ENCODE measurements around the gene SPRED3.

SPRED3 gene

GRCh38 chr19:38352611-38353010 is 35.9 kb upstream of the SPRED3 start:
- DNase-seq (ENCODE audit: extremely low spot score), result no peak
- CTCF ChIA-PET, result interaction anchor here (1.2 to 1.5 kb wide), 2 partner anchors 14 to 107 kb away, joined by 3 to 4 read pairs; no protein-coding TSS in a partner anchor
- no peak for TF ChIP-seq CTCF (IDR thresholded peaks at IDR 0.05; ENCODE audit: control extremely low read depth, extremely low read depth, low read depth, missing control alignments)
- POLR2A ChIA-PET, result no interaction called here

GRCh38 chr19:38355728-38356725 is 32.5 kb upstream of the SPRED3 start:
- DNase-seq (ENCODE audit: extremely low spot score), result no peak
- TF ChIP-seq CTCF (IDR thresholded peaks at IDR 0.05; ENCODE audit: control extremely low read depth, extremely low read depth, low read depth, missing control alignments), result no peak
- ChIA-PET CTCF (no interaction called here), POLR2A (no interaction called here)

GRCh38 chr19:38358071-38358470 is 30.4 kb upstream of the SPRED3 start:
- CTCF ChIA-PET, result interaction anchor here (0.9 to 1.3 kb wide), 4 partner anchors 11 to 114 kb away, joined by 3 to 4 read pairs (median 3); no protein-coding TSS in a partner anchor
- no peak for TF ChIP-seq CTCF (IDR thresholded peaks at IDR 0.05; ENCODE audit: control extremely low read depth, extremely low read depth, low read depth, missing control alignments)
- DNase-seq (ENCODE audit: extremely low spot score), result no peak
- POLR2A ChIA-PET, result no interaction called here

GRCh38 chr19:38359242-38360021 is 29.1 kb upstream of the SPRED3 start:
- TF ChIP-seq CTCF (IDR thresholded peaks at IDR 0.05; ENCODE audit: control extremely low read depth, extremely low read depth, low read depth, missing control alignments), result no peak
- POLR2A ChIA-PET, result no interaction called here
- DNase-seq (ENCODE audit: extremely low spot score), result no peak
- CTCF ChIA-PET, result interaction anchor here (1.0 to 1.3 kb wide), 3 partner anchors 12 to 115 kb away, joined by 3 to 6 read pairs (median 3); partner anchors contain the start of gene CATSPERG

GRCh38 chr19:38360351-38360750 is 28.1 kb upstream of the SPRED3 start:
- TF ChIP-seq CTCF (IDR thresholded peaks at IDR 0.05; ENCODE audit: control extremely low read depth, extremely low read depth, low read depth, missing control alignments), result no peak
- DNase-seq (ENCODE audit: extremely low spot score), result no peak
- ChIA-PET POLR2A (interaction anchor here (1.3 kb wide), 1 partner anchor 14 kb away, joined by 5 read pairs; the partner anchor contains the start of gene PSMD8), CTCF (interaction anchor here (0.7 to 1.1 kb wide), 3 partner anchors 12 to 26 kb away, joined by 3 to 4 read pairs (median 3); partner anchors contain the start of gene CATSPERG)
